ENCODE data around the gene MTERF2. TPM values are rescaled to one million over a fixed set of nuclear protein-coding genes. Genes with fewer than 3 reads are reported as not detected.

The MTERF2 gene
- total and polyA plus RNA-seq, 2 of the 13 experiments (the other 11 are each of a cell fraction or from before 2014, with no cell fraction given), result 8.0 to 11.6 TPM

DNA sequence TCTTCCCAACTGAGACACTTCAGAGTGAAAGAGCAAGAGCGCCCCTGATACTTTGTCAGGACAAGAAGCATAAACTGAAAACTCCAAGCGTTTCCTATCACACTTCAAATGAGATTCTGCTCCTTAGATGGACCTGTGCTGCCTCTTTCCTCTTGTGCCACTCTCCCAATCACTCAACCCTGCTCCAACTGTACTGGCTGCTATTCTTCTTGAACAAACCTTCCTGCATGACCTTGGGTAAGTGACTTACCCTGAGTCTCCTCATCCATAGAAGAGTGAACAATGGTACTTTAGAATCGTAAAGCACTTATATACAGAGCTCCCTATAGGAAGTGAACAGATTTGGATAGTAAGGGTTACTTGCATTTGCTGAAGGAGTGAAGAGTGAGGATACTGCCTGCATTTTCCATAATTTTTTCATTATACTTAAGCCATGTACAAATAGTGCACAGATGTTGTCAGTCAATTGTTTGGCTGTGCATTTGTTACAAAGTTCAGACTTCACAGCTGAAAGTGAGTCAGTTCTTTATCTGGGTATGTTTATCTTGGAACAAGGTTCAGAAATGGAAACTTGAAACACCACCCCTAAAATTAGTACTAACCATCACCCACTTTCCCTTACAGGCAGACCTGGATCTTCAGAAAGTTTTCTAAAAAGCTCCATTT, 10.8 kb downstream of the MTERF2 start (continued):
- TF ChIP-seq ESRRA (CRISPR knock-in tag; IDR thresholded peaks at IDR 0.05; ENCODE audit: low read depth) (no peak), ZNF276 (CRISPR knock-in tag; IDR thresholded peaks at IDR 0.05; ENCODE audit: low read depth) (no peak), ARNT2 (CRISPR knock-in tag; IDR thresholded peaks at IDR 0.05; ENCODE audit: low read depth) (no peak), ZIK1 (CRISPR knock-in tag; IDR thresholded peaks at IDR 0.05; ENCODE audit: borderline replicate concordance, low read depth) (no peak), ATRX (CRISPR knock-in tag; IDR thresholded peaks at IDR 0.05; ENCODE audit: borderline replicate concordance) (no peak), TBP (CRISPR knock-in tag; IDR thresholded peaks at IDR 0.05) (no peak), ZNF558 (CRISPR knock-in tag; IDR thresholded peaks at IDR 0.05; ENCODE audit: borderline replicate concordance) (no peak), TSC22D2 (CRISPR knock-in tag; IDR thresholded peaks at IDR 0.05; ENCODE audit: borderline replicate concordance) (no peak), PHF20 (CRISPR knock-in tag; IDR thresholded peaks at IDR 0.05) (no peak), GABPA (IDR thresholded peaks at IDR 0.05; ENCODE audit: low read depth, low read length) (no peak), GABPA (CRISPR knock-in tag; IDR thresholded peaks at IDR 0.05; ENCODE audit: low read depth) (peak; percentile 12; the same call in 1 of the 2 replicates), HOXA5 (CRISPR knock-in tag; IDR thresholded peaks at IDR 0.05) (no peak), GPN1 (CRISPR knock-in tag; IDR thresholded peaks at IDR 0.05; ENCODE audit: borderline replicate concordance) (no peak), ZXDC (CRISPR knock-in tag; IDR thresholded peaks at IDR 0.05) (no peak), ARID2 (CRISPR knock-in tag; IDR thresholded peaks at IDR 0.05; ENCODE audit: borderline replicate concordance) (no peak), ZNF550 (CRISPR knock-in tag; IDR thresholded peaks at IDR 0.05; ENCODE audit: borderline replicate concordance) (no peak), NCOA5 (CRISPR knock-in tag; IDR thresholded peaks at IDR 0.05) (no peak), GZF1 (CRISPR knock-in tag; IDR thresholded peaks at IDR 0.05) (no peak), KLF15 (CRISPR knock-in tag; IDR thresholded peaks at IDR 0.05; ENCODE audit: borderline replicate concordance) (no peak), PCBP1 (IDR thresholded peaks at IDR 0.05; ENCODE audit: borderline replicate concordance, low read depth, low read length) (no peak), ZNF501 (CRISPR knock-in tag; IDR thresholded peaks at IDR 0.05) (no peak)
- TF ChIP-seq, protein P1, sequence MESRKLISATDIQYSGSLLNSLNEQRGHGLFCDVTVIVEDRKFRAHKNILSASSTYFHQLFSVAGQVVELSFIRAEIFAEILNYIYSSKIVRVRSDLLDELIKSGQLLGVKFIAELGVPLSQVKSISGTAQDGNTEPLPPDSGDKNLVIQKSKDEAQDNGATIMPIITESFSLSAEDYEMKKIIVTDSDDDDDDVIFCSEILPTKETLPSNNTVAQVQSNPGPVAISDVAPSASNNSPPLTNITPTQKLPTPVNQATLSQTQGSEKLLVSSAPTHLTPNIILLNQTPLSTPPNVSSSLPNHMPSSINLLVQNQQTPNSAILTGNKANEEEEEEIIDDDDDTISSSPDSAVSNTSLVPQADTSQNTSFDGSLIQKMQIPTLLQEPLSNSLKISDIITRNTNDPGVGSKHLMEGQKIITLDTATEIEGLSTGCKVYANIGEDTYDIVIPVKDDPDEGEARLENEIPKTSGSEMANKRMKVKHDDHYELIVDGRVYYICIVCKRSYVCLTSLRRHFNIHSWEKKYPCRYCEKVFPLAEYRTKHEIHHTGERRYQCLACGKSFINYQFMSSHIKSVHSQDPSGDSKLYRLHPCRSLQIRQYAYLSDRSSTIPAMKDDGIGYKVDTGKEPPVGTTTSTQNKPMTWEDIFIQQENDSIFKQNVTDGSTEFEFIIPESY (CRISPR knock-in tag; IDR thresholded peaks at IDR 0.05), result no peak
- TF ChIP-seq, protein P2, sequence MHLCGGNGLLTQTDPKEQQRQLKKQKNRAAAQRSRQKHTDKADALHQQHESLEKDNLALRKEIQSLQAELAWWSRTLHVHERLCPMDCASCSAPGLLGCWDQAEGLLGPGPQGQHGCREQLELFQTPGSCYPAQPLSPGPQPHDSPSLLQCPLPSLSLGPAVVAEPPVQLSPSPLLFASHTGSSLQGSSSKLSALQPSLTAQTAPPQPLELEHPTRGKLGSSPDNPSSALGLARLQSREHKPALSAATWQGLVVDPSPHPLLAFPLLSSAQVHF (CRISPR knock-in tag; IDR thresholded peaks at IDR 0.05), result no peak
